K562 (cell line): ENCODE measurements around the gene ACOT9. TPM values are rescaled to one million over a fixed set of nuclear protein-coding genes. Genes with fewer than 3 reads are reported as not detected.
A peak's percentile ranks its signal among the peaks of the same experiment; 100 is the strongest.

Source experiments
- BDP1 ChIP-seq: IDR thresholded peaks from 3 replicates; pipeline ENCODE4 v1.6.1; 2011; ENCODE audit not compliant: insufficient read length, insufficient read depth
- CHD1 ChIP-seq: fragments of 200-600 bp; sonication (generic); IDR thresholded peaks from one replicate; pipeline ENCODE4 v1.6.1; 2012; ENCODE audit warnings: mild to moderate bottlenecking, moderate library complexity, low read length, inconsistent platforms
- CXXC5 ChIP-seq: fragments of 250-450 bp; sonication (Bioruptor Pico); IDR thresholded peaks from 2 replicates; pipeline ENCODE4 v1.8.0; 2022; ENCODE audit warnings: inconsistent platforms, mild to moderate bottlenecking, moderate library complexity
- EP300 ChIP-seq: IDR thresholded peaks from 2 replicates; pipeline ENCODE4 v1.6.1; 2012; ENCODE audit warnings: low read length, improper control_type of control experiment
- GTF2E2 ChIP-seq: fragments of 200-800 bp; sonication (Bioruptor generic); IDR thresholded peaks from 2 replicates; pipeline ENCODE4 v1.6.1; 2016; ENCODE audit warnings: missing genetic modification characterization, missing compliant biosample characterization
- L3MBTL2 ChIP-seq: fragments of 450-650 bp; IDR thresholded peaks from 2 replicates; pipeline ENCODE4 v1.6.1; 2016; ENCODE audit warnings: mild to moderate bottlenecking, moderate library complexity
- MEF2A ChIP-seq: IDR thresholded peaks from 2 replicates; pipeline ENCODE4 v1.6.1; 2011; ENCODE audit warnings: low read depth, mild to moderate bottlenecking, low read length, moderate library complexity; ENCODE audit not compliant: control insufficient read depth
- PHF8 ChIP-seq: fragments of 200-600 bp; sonication (generic); IDR thresholded peaks from 2 replicates; pipeline ENCODE4 v1.6.1; 2012; ENCODE audit warnings: mixed run types, mild to moderate bottlenecking, inconsistent platforms, low read length, moderate library complexity, borderline replicate concordance
- POLR2B ChIP-seq: fragments of 450-650 bp; IDR thresholded peaks from 2 replicates; pipeline ENCODE4 v1.6.1; 2018; ENCODE audit warnings: low read depth; ENCODE audit not compliant: partially characterized antibody
- RBBP5 ChIP-seq: fragments of 200-600 bp; sonication (generic); IDR thresholded peaks from 2 replicates; pipeline ENCODE4 v1.6.1; 2012; ENCODE audit warnings: borderline replicate concordance, mild to moderate bottlenecking, low read length, control low read depth, inconsistent platforms; ENCODE audit not compliant: insufficient read depth, poor library complexity, severe bottlenecking
- RBFOX2 ChIP-seq: fragments of 200-400 bp; formaldehyde crosslinking; IDR thresholded peaks from 2 replicates; pipeline ENCODE4 v1.6.1; 2017; ENCODE audit warnings: low read depth, mild to moderate bottlenecking, low read length, moderate library complexity
- SAFB2 ChIP-seq: fragments of 200-400 bp; formaldehyde crosslinking; IDR thresholded peaks from 2 replicates; pipeline ENCODE4 v1.6.1; 2018; ENCODE audit warnings: borderline replicate concordance, low read length, low read depth, moderate library complexity; ENCODE audit not compliant: severe bottlenecking
- SREBF2 ChIP-seq: sonication (generic); formaldehyde crosslinking; IDR thresholded peaks from 2 replicates; pipeline ENCODE4 v1.4.0; 2020; ENCODE audit warnings: mild to moderate bottlenecking, missing genetic modification reagents
- ZNF274 ChIP-seq: IDR thresholded peaks from 2 replicates; pipeline ENCODE4 v1.6.1; 2011; ENCODE audit warnings: low read depth, mild to moderate bottlenecking, low read length, moderate library complexity, borderline replicate concordance
- ZNF3 ChIP-seq: fragments of 250-450 bp; sonication (Bioruptor Pico); IDR thresholded peaks from 2 replicates; pipeline ENCODE4 v1.5.0; 2021; ENCODE audit warnings: mild to moderate bottlenecking, moderate library complexity
- ZNF507 ChIP-seq: conservative IDR thresholded peaks from 2 replicates; pipeline ENCODE4 v1.6.1; 2017; ENCODE audit warnings: missing genetic modification characterization, missing compliant biosample characterization
- ZNF57 ChIP-seq: fragments of 450-650 bp; formaldehyde crosslinking; IDR thresholded peaks from 2 replicates; pipeline ENCODE4 v1.4.0; 2020; ENCODE audit warnings: mild to moderate bottlenecking, moderate library complexity
- polyA plus RNA-seq, 8 experiments: library from polyadenylated mRNA; depleted of rRNA in 4 of 8; stranded (reverse) in 5 of 8; unstranded in 3 of 8; fragments of >200 nt; fragmentation: Nextera tagmentation in 2 of 8; fragmentation: Illumina TruSeq in 1 of 8; extraction: Ambion mirVana in 2 of 8; extraction: Trizol in 1 of 8; gene quantifications; 2 replicates each; pipeline versions ENCODE4 v1.2.1 to v1.2.3, GENCODE V29; 2011 to 2014; ENCODE audit warnings: inconsistent platforms in 1 of 8, missing spikeins in 1 of 8
- total RNA-seq, 7 experiments: library from RNA; depleted of rRNA in 6 of 7; stranded (reverse); fragments of >200 nt in 6 of 7; fragmentation: Illumina TruSeq in 2 of 7; extraction: Trizol in 2 of 7; gene quantifications; 2 replicates each; pipeline versions ENCODE4 v1.2.1 to v1.2.3, GENCODE V29; 2011 to 2021; ENCODE audit warnings: low replicate concordance in 1 of 7
- TF ChIP-seq, protein P1 (sequence below): sonication (generic); formaldehyde crosslinking; IDR thresholded peaks from 2 replicates; pipeline ENCODE4 v1.8.1; 2023; ENCODE audit warnings: mild to moderate bottlenecking, missing genetic modification reagents
- TF ChIP-seq, protein P2 (sequence below): fragments of 450-650 bp; IDR thresholded peaks from 2 replicates; pipeline ENCODE4 v1.6.1; 2016; ENCODE audit warnings: borderline replicate concordance
- TF ChIP-seq, protein P3 (sequence below), 2 experiments: fragments of 450-650 bp; IDR thresholded peaks; 2 replicates each; pipeline ENCODE4 v1.6.1; 2016
- TF ChIP-seq, protein P4 (sequence below): fragments of 450-650 bp; formaldehyde crosslinking; conservative IDR thresholded peaks from 2 replicates; pipeline ENCODE4 v1.4.0; 2022; ENCODE audit warnings: mild to moderate bottlenecking, missing genetic modification characterization

Gene ACOT9
- total and polyA plus RNA-seq, 9 of the 15 experiments (the other 6 are each of a cell fraction or from before 2014, with no cell fraction given): 31.2 to 80.9 (median 45.3) TPM

DNA sequence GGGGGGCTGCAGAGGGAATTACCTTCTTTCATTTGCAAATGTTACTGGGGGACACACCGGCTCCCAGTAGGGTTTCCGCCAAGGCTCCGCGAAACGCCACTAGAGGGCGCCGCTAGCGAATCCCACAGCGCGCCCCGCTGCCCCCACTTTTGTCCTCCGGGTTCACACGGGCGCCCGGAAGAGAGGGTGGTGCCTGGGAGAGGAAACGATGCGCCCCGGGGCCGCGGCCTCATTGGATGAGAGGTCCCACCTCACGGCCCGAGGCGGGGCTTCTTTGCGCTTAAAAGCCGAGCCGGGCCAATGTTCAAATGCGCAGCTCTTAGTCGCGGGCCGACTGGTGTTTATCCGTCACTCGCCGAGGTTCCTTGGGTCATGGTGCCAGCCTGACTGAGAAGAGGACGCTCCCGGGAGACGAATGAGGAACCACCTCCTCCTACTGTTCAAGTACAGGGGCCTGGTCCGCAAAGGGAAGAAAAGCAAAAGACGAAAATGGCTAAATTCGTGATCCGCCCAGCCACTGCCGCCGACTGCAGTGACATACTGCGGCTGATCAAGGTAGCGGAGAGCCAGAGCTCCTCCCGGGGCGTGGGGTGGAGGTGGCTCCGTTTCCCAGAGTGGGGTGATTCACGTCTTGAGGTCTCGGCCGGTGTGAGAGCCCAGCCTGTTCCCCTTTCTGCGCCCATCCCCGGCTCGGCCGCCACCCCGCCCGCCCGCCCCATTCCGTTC is 40.0 kb upstream of the ACOT9 start, which contains the start of gene SAT1 (continued):
- TF ChIP-seq, protein P1, sequence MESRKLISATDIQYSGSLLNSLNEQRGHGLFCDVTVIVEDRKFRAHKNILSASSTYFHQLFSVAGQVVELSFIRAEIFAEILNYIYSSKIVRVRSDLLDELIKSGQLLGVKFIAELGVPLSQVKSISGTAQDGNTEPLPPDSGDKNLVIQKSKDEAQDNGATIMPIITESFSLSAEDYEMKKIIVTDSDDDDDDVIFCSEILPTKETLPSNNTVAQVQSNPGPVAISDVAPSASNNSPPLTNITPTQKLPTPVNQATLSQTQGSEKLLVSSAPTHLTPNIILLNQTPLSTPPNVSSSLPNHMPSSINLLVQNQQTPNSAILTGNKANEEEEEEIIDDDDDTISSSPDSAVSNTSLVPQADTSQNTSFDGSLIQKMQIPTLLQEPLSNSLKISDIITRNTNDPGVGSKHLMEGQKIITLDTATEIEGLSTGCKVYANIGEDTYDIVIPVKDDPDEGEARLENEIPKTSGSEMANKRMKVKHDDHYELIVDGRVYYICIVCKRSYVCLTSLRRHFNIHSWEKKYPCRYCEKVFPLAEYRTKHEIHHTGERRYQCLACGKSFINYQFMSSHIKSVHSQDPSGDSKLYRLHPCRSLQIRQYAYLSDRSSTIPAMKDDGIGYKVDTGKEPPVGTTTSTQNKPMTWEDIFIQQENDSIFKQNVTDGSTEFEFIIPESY (CRISPR knock-in tag): 0 out of 2 replicates have a peak, but pooled peaks have one; percentile 26
- TF ChIP-seq ZNF57 (CRISPR knock-in tag): no peak
- TF ChIP-seq SREBF2 (CRISPR knock-in tag): no peak
- no peak for TF ChIP-seq ZNF274
- TF ChIP-seq POLR2B: peak; percentile 99
- TF ChIP-seq MEF2A: no peak
- TF ChIP-seq, protein P2, sequence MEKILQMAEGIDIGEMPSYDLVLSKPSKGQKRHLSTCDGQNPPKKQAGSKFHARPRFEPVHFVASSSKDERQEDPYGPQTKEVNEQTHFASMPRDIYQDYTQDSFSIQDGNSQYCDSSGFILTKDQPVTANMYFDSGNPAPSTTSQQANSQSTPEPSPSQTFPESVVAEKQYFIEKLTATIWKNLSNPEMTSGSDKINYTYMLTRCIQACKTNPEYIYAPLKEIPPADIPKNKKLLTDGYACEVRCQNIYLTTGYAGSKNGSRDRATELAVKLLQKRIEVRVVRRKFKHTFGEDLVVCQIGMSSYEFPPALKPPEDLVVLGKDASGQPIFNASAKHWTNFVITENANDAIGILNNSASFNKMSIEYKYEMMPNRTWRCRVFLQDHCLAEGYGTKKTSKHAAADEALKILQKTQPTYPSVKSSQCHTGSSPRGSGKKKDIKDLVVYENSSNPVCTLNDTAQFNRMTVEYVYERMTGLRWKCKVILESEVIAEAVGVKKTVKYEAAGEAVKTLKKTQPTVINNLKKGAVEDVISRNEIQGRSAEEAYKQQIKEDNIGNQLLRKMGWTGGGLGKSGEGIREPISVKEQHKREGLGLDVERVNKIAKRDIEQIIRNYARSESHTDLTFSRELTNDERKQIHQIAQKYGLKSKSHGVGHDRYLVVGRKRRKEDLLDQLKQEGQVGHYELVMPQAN: peak; percentile 46; the same call in 1 of the 2 replicates
- TF ChIP-seq, protein P3, sequence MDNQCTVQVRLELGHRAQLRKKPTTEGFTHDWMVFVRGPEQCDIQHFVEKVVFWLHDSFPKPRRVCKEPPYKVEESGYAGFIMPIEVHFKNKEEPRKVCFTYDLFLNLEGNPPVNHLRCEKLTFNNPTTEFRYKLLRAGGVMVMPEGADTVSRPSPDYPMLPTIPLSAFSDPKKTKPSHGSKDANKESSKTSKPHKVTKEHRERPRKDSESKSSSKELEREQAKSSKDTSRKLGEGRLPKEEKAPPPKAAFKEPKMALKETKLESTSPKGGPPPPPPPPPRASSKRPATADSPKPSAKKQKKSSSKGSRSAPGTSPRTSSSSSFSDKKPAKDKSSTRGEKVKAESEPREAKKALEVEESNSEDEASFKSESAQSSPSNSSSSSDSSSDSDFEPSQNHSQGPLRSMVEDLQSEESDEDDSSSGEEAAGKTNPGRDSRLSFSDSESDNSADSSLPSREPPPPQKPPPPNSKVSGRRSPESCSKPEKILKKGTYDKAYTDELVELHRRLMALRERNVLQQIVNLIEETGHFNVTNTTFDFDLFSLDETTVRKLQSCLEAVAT (IDR thresholded peaks at IDR 0.05): peak; percentile 95 to 97
- no peak for TF ChIP-seq BDP1
- TF ChIP-seq RBFOX2: peak; percentile 100
- no peak for TF ChIP-seq ZNF3 (CRISPR knock-in tag)
- peak; percentile 85 for TF ChIP-seq GTF2E2 (tag)
- TF ChIP-seq RBBP5: peak; percentile 24
- TF ChIP-seq, protein P4, sequence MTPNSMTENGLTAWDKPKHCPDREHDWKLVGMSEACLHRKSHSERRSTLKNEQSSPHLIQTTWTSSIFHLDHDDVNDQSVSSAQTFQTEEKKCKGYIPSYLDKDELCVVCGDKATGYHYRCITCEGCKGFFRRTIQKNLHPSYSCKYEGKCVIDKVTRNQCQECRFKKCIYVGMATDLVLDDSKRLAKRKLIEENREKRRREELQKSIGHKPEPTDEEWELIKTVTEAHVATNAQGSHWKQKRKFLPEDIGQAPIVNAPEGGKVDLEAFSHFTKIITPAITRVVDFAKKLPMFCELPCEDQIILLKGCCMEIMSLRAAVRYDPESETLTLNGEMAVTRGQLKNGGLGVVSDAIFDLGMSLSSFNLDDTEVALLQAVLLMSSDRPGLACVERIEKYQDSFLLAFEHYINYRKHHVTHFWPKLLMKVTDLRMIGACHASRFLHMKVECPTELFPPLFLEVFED (CRISPR knock-in tag): 0 out of 2 replicates have a peak, but pooled peaks have one; percentile 63
- peak; percentile 70 for TF ChIP-seq CHD1
- TF ChIP-seq SAFB2: no peak
- TF ChIP-seq PHF8: peak; percentile 92
- TF ChIP-seq CXXC5 (CRISPR knock-in tag): peak; percentile 76
- TF ChIP-seq EP300: 0 out of 2 replicates have a peak, but pooled peaks have one; percentile 21
- peak; percentile 54 for TF ChIP-seq L3MBTL2
- TF ChIP-seq ZNF507: no peak
